ENCODE data around the gene GADD45B.

The GADD45B gene

GRCh38 chr19:2524361-2524839 is 48.5 kb downstream of the GADD45B start:
- no peaks in the 10 kb centered on the region for H3K27me3 Mint-ChIP-seq
- no peak overlapping the region for H3K4me3 Mint-ChIP-seq

GRCh38 chr19:2524840-2525723 is 49.2 kb downstream of the GADD45B start:
- Mint-ChIP-seq H3K36me3 (ENCODE audit: insufficient read depth) (peaks cover 1% of the 10 kb centered on the region), H3K27ac (ENCODE audit: low read depth) (no peak overlapping the region), H3K4me3 (no peak overlapping the region), H3K9me3 (no peaks in the 10 kb centered on the region), H3K27me3 (no peaks in the 10 kb centered on the region), H3K4me1 (no peaks in the 10 kb centered on the region)
- DNase-seq (ENCODE audit: low spot score in 2 of 2): no peak
- no peak for ATAC-seq (replicated peaks; ENCODE audit: extremely low read depth, poor library complexity, severe bottlenecking)

More at GRCh38 chr19:2524361-2524839, 48.5 kb downstream of the GADD45B start:
- DNase-seq (ENCODE audit: low spot score in 2 of 2): no peak
- ATAC-seq (replicated peaks; ENCODE audit: extremely low read depth, poor library complexity, severe bottlenecking): no peak
- peaks cover 1% of the 10 kb centered on the region for H3K36me3 Mint-ChIP-seq (ENCODE audit: insufficient read depth)
- no peaks in the 10 kb centered on the region for H3K9me3 Mint-ChIP-seq
- H3K27ac Mint-ChIP-seq (ENCODE audit: low read depth): no peak overlapping the region
- no peaks in the 10 kb centered on the region for H3K4me1 Mint-ChIP-seq

- H3K27me3 Mint-ChIP-seq: no peaks in the 10 kb centered on the region
- H3K27ac Mint-ChIP-seq (ENCODE audit: low read depth): no peak overlapping the region
- no peak overlapping the region for H3K4me3 Mint-ChIP-seq
- H3K4me1 Mint-ChIP-seq: no peaks in the 10 kb centered on the region
- no peaks in the 10 kb centered on the region for H3K9me3 Mint-ChIP-seq
- DNase-seq (ENCODE audit: low spot score in 2 of 2) (no peak), ATAC-seq (replicated peaks; ENCODE audit: extremely low read depth, poor library complexity, severe bottlenecking) (no peak)
- H3K36me3 Mint-ChIP-seq (ENCODE audit: insufficient read depth): peaks cover 1% of the 10 kb centered on the region
Observed at GRCh38 chr19:2527171-2527570, 51.2 kb downstream of the GADD45B start.

GRCh38 chr19:2527686-2528085 is 51.8 kb downstream of the GADD45B start:
- ATAC-seq (replicated peaks; ENCODE audit: extremely low read depth, poor library complexity, severe bottlenecking) (no peak), DNase-seq (ENCODE audit: low spot score in 2 of 2) (no peak)
- no peaks in the 10 kb centered on the region for H3K27me3 Mint-ChIP-seq
- no peak overlapping the region for H3K27ac Mint-ChIP-seq (ENCODE audit: low read depth)
- no peaks in the 10 kb centered on the region for H3K9me3 Mint-ChIP-seq
- H3K4me3 Mint-ChIP-seq: no peak overlapping the region
- H3K4me1 Mint-ChIP-seq: no peaks in the 10 kb centered on the region
- H3K36me3 Mint-ChIP-seq (ENCODE audit: insufficient read depth): peaks cover 1% of the 10 kb centered on the region
